Activated T-cell treated with anti-CD3 and anti-CD28 coated beads, Interleukin-2, amount 50 U/mL, for 72 hours (primary cell): Measurements from ENCODE around the gene SLC12A5. TPM values are rescaled to one million over a fixed set of nuclear protein-coding genes. Genes with fewer than 3 reads are reported as not detected.
"Not testable (repeated sequence)": the region's sequence is repeated elsewhere in the genome, so short reads cannot be mapped to it uniquely, and the experiment has no call there.

Source experiments
- ATAC-seq, 2 donors: fragments of 150-1000 bp; cut with Tn5 transposase; replicated peaks in 1 of 2; 2 replicates each; pipeline ENCODE4 v1.10.0; 2021; ENCODE audit warnings: moderate library complexity in 2 of 2, mild to moderate bottlenecking in 1 of 2
- DNase-seq, 2 donors: peaks; one replicate each; pipeline ENCODE4 v3.0.0; 2021 to 2022; ENCODE audit warnings: mixed read lengths in 1 of 2
- H3K27ac Mint-ChIP-seq: one replicate; pipeline ENCODE4 v1.8.0; 2022; ENCODE audit warnings: mild to moderate bottlenecking, moderate library complexity, mixed read lengths
- H3K27me3 Mint-ChIP-seq: one replicate; pipeline ENCODE4 v1.8.0; 2022; ENCODE audit warnings: low read depth, mixed read lengths
- H3K36me3 Mint-ChIP-seq, 2 donors: one replicate each; pipeline ENCODE4 v1.8.0; 2022; ENCODE audit warnings: mixed read lengths in 2 of 2, mild to moderate bottlenecking in 1 of 2; ENCODE audit not compliant: insufficient read depth in 2 of 2
- H3K4me1 Mint-ChIP-seq: one replicate; pipeline ENCODE4 v1.8.0; 2022; ENCODE audit warnings: low read depth, mixed read lengths
- H3K4me3 Mint-ChIP-seq, 2 donors: one replicate each; pipeline ENCODE4 v1.8.0; 2022; ENCODE audit warnings: mild to moderate bottlenecking in 2 of 2, mixed read lengths in 2 of 2, moderate library complexity in 2 of 2
- H3K9me3 Mint-ChIP-seq, 2 donors: one replicate each; pipeline ENCODE4 v1.8.0; 2022; ENCODE audit warnings: mixed read lengths in 2 of 2
- total RNA-seq, 2 donors: library from RNA; stranded (reverse); gene quantifications; one replicate each; pipeline ENCODE4 v1.2.3, GENCODE V29; 2022

SLC12A5 gene
- total RNA-seq, 2 donors from 2014 or later: 1.2 to 3.2 TPM

- DNase-seq (no peak), ATAC-seq (no peak)
- Mint-ChIP-seq H3K9me3 (no peaks in the 10 kb centered on the region), H3K36me3 (peaks cover 0 to 2% of the 10 kb centered on the region in 2 donors), H3K27me3 (no peaks in the 10 kb centered on the region), H3K4me3 (peak overlapping the region; percentile 43 to 59), H3K27ac (no peak overlapping the region), H3K4me1 (peaks cover 69% of the 10 kb centered on the region)
These were observed 58.1 kb downstream of the SLC12A5 start for GRCh38 chr20:46087161-46087560.

GRCh38 chr20:46088409-46089166 is 59.6 kb downstream of the SLC12A5 start:
- H3K9me3 Mint-ChIP-seq: no peaks in the 10 kb centered on the region
- peaks cover 0 to 2% of the 10 kb centered on the region in 2 donors for H3K36me3 Mint-ChIP-seq
- H3K27ac Mint-ChIP-seq: peak overlapping the region; percentile 6
- DNase-seq: no peak
- ATAC-seq: no peak
- H3K27me3 Mint-ChIP-seq: no peaks in the 10 kb centered on the region
- peaks cover 59% of the 10 kb centered on the region for H3K4me1 Mint-ChIP-seq
- peak overlapping the region; percentile 92 to 95 for H3K4me3 Mint-ChIP-seq

- H3K27ac Mint-ChIP-seq: peak overlapping the region; percentile 79
- peaks cover 0 to 2% of the 10 kb centered on the region in 2 donors for H3K36me3 Mint-ChIP-seq
- DNase-seq (peak in 1 of 2 donors; percentile 67), ATAC-seq (peak; percentile 51 to 54)
- H3K27me3 Mint-ChIP-seq: no peaks in the 10 kb centered on the region
- H3K9me3 Mint-ChIP-seq: no peaks in the 10 kb centered on the region
- H3K4me1 Mint-ChIP-seq: peaks cover 58% of the 10 kb centered on the region
- peak overlapping the region; percentile 92 to 95 for H3K4me3 Mint-ChIP-seq
These were observed 60.1 kb downstream of the SLC12A5 start for GRCh38 chr20:46089167-46089416.

DNA sequence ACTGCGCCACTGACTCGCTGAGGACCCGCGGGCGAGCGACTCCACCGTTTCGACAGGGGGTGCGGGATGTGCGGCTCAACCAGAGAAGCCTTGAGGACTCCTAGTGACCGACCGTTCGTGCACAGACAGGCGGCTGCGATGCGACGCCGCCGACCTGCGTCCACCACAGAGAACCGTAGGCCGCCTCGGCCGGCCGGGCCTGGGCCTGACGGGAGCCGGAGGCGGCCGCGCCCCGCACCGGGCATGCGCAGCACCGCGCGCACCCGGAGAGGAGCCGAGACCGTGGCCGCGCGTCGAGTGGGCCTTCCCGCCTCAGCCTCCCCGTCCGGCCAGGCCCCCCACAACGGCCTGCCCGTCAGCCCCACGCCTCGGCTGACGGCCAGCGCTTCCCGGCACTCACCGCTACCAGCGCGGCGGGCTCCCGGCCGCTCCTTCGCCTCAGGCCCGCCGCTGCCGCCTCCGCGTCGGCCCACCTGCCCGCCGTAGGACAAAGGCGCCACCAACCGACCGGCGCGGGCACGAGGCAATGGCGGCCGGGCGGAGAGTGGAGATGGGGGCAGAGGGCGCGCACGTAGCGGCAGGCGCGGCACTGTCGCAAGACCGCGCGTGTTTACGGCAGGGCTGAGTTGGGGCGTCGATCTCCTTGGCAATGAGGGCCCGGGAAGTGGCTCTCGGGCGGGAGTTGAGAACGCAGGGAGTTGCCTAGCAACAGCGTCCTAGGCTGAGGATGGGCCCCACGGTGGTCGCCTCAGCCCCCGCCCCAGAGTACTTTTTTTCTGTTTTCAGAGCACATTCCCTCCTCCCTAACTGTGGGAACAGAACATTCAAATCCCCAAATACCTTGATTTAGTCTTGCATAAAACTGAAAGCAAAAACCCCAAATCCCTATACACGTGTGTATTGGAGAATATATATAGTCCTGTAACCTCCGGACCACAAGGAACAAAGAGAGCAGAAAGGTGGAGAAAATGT is 60.7 kb downstream of the SLC12A5 start, which contains the start of gene NCOA5:
NCOA5 (minus strand) TSS at position 546 of the 972 bp plus-strand sequence. CDS start 10,538 bp downstream, outside the sequence.
- peak; percentile 89 to 90 for ATAC-seq
- Mint-ChIP-seq H3K27ac (peak within 1 kb of the TSS; percentile 79), H3K27me3 (no peaks in the 10 kb centered on the region), H3K4me1 (peaks cover 52% of the 10 kb centered on the region), H3K9me3 (no peaks in the 10 kb centered on the region), H3K36me3 (peaks cover 0 to 2% of the 10 kb centered on the region in 2 donors), H3K4me3 (peak within 1 kb of the TSS; percentile 92 to 96)
- peak; percentile 93 to 96 for DNase-seq

DNA sequence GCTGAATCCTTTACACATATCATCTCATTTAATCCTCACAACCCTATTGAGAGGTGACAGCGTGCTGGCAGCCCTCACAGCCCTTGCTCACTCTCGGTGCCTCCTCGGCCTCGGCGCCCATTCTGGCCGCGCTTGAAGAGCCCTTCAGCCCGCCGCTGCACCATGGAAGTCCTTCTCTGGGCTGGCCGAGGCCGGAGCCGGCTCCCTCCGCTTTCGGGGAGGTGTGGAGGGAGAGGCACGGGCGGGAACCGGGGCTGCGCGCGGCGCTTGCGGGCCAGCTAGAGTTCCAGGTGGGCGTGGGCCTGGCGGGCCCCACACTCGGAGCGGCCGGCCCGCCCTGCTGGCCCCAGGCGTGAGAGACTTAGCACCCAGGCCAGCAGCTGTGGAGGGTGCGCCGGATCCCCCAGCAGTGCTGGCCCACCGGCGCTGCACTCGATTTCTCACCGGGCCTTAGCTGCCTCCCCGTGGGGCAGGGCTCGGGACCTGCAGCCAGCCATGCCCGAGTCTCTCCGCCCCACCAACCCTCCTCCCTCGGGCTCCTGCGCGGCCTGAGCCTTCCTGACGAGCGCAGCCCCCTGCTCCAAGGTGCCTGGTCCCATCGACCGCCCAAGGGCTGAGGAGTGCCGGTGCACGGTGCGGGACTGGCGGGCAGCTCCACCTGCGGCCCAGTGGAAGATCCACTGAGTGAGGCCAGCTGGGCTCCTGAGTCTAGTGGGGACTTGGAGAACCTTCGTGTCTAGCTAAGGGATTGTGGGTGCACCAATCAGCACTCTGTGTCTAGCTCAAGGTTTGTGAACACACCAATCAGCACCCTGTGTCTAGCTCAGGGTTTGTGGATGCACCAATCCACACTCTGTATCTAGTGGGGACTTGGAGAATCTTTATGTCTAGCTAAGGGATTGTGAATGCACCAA is 62.9 kb downstream of the SLC12A5 start:
- not testable (repeated sequence) for ATAC-seq, H3K4me3 Mint-ChIP-seq, H3K36me3 Mint-ChIP-seq, H3K27ac Mint-ChIP-seq, DNase-seq, H3K27me3 Mint-ChIP-seq, H3K9me3 Mint-ChIP-seq
- peaks cover 32% of the 10 kb centered on the region for H3K4me1 Mint-ChIP-seq

- Mint-ChIP-seq H3K9me3 (no peaks in the 10 kb centered on the region), H3K4me3 (no peak overlapping the region), H3K27me3 (peaks cover 11% of the 10 kb centered on the region), H3K36me3 (no peaks in the 10 kb centered on the region), H3K27ac (no peak overlapping the region), H3K4me1 (peaks cover 15% of the 10 kb centered on the region)
- peak in 1 of 2 donors; percentile 12 for DNase-seq
- no peak for ATAC-seq
These were observed 64.5 kb downstream of the SLC12A5 start for GRCh38 chr20:46093531-46093930.

GRCh38 chr20:46099491-46100287 is 70.7 kb downstream of the SLC12A5 start:
- no peaks in the 10 kb centered on the region for H3K9me3 Mint-ChIP-seq
- H3K27ac Mint-ChIP-seq: no peak overlapping the region
- H3K27me3 Mint-ChIP-seq: peaks cover 57% of the 10 kb centered on the region
- H3K4me1 Mint-ChIP-seq: no peaks in the 10 kb centered on the region
- no peak overlapping the region for H3K4me3 Mint-ChIP-seq
- ATAC-seq: peak in 1 of 2 donors; percentile 39
- DNase-seq: no peak
- H3K36me3 Mint-ChIP-seq: no peaks in the 10 kb centered on the region

GRCh38 chr20:46100444-46100843 is 71.4 kb downstream of the SLC12A5 start:
- ATAC-seq, H3K27ac Mint-ChIP-seq, H3K4me1 Mint-ChIP-seq, DNase-seq, H3K4me3 Mint-ChIP-seq, H3K36me3 Mint-ChIP-seq, H3K9me3 Mint-ChIP-seq: not testable (repeated sequence)
- H3K27me3 Mint-ChIP-seq: peaks cover 64% of the 10 kb centered on the region

DNA sequence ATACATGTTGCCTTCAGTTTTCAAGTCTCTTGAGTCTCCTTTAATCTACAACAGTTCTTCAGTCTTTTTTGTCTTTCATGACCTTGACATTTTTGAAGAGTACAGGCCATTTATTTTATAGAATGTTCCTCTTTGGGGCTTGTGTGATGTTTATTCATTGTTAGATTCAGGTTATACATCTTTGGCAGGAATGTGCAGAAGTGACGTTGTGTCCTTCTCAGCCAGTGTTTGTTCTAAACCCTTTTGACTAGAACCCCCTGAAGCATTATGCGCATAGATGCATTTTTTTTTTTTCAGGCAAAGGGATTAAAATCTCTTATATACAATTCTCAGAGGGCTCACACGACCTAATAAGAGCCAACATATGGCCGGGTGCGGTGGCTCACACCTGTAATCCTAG is 72.0 kb downstream of the SLC12A5 start:
- Mint-ChIP-seq H3K27ac (no peak overlapping the region), H3K36me3 (no peaks in the 10 kb centered on the region), H3K4me1 (no peaks in the 10 kb centered on the region), H3K9me3 (no peaks in the 10 kb centered on the region), H3K27me3 (peaks cover 70% of the 10 kb centered on the region), H3K4me3 (no peak overlapping the region)
- DNase-seq (no peak), ATAC-seq (no peak)

- H3K4me3 Mint-ChIP-seq: no peak overlapping the region
- ATAC-seq (no peak), DNase-seq (no peak)
- H3K9me3 Mint-ChIP-seq: no peaks in the 10 kb centered on the region
- H3K27ac Mint-ChIP-seq: no peak overlapping the region
- no peaks in the 10 kb centered on the region for H3K4me1 Mint-ChIP-seq
- peaks cover 73% of the 10 kb centered on the region for H3K27me3 Mint-ChIP-seq
- H3K36me3 Mint-ChIP-seq: no peaks in the 10 kb centered on the region
These were observed 72.9 kb downstream of the SLC12A5 start for GRCh38 chr20:46101957-46102356.

GRCh38 chr20:46102940-46103339 is 73.9 kb downstream of the SLC12A5 start:
- ATAC-seq (no peak), DNase-seq (no peak)
- H3K36me3 Mint-ChIP-seq: no peaks in the 10 kb centered on the region
- no peak overlapping the region for H3K4me3 Mint-ChIP-seq
- no peaks in the 10 kb centered on the region for H3K9me3 Mint-ChIP-seq
- peaks cover 77% of the 10 kb centered on the region for H3K27me3 Mint-ChIP-seq
- H3K27ac Mint-ChIP-seq: no peak overlapping the region
- H3K4me1 Mint-ChIP-seq: no peaks in the 10 kb centered on the region

DNA sequence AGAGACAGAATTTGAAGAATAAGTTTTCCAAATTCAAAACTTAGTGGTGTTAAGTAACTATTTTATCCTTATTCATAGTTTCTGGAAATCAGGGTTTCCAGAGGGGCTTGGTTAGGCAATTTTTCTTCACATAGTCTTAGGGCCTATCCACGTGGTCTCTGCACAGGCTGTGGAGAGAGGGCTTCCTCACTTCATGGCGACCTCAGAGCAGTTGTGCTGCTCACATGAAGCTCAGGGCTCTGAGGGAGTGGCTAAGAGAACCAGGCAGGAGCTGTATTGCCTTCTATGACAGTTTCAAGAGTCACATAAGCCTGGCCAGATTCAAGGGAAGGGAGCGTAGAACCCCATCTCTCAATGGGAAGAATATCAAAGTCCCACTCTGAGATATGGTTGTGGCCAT is 75.2 kb downstream of the SLC12A5 start:
- DNase-seq: no peak
- H3K4me1 Mint-ChIP-seq: peaks cover 6% of the 10 kb centered on the region
- no peaks in the 10 kb centered on the region for H3K36me3 Mint-ChIP-seq
- H3K4me3 Mint-ChIP-seq: no peak overlapping the region
- peaks cover 82% of the 10 kb centered on the region for H3K27me3 Mint-ChIP-seq
- no peak for ATAC-seq
- H3K9me3 Mint-ChIP-seq: no peaks in the 10 kb centered on the region
- no peak overlapping the region for H3K27ac Mint-ChIP-seq
